Endodermal cell (in vitro differentiated cells): ENCODE data around the gene CACNA1H. TPM values are rescaled to one million over a fixed set of nuclear protein-coding genes. Genes with fewer than 3 reads are reported as not detected.

Experiments used
- DNase-seq: peaks from one replicate; pipeline ENCODE4 v3.0.0-alpha.2; 2017
- H3K27ac ChIP-seq: 2 replicates; pipeline ENCODE4 v1.5.1; 2013; ENCODE audit warnings: mild to moderate bottlenecking, low read depth, low read length, moderate library complexity
- H3K27me3 ChIP-seq: 2 replicates; pipeline ENCODE4 v1.6.1; 2013; ENCODE audit warnings: mild to moderate bottlenecking, low read length, moderate library complexity; ENCODE audit not compliant: insufficient read depth, control insufficient read depth, poor library complexity, severe bottlenecking
- H3K36me3 ChIP-seq: 2 replicates; pipeline ENCODE4 v1.7.0; 2013; ENCODE audit warnings: mild to moderate bottlenecking, low read length, moderate library complexity; ENCODE audit not compliant: control insufficient read depth, insufficient read depth
- H3K4me1 ChIP-seq: one replicate; pipeline ENCODE4 v1.7.0; 2013; ENCODE audit warnings: low read length; ENCODE audit not compliant: control insufficient read depth, insufficient read depth
- H3K4me3 ChIP-seq: 2 replicates; pipeline ENCODE4 v1.5.1; 2013; ENCODE audit warnings: mild to moderate bottlenecking, low read length, moderate library complexity
- H3K9ac ChIP-seq: 2 replicates; pipeline ENCODE4 v1.6.1; 2013; ENCODE audit warnings: mild to moderate bottlenecking, low read length, moderate library complexity; ENCODE audit not compliant: poor library complexity, severe bottlenecking; ENCODE audit errors: extremely low read depth
- H3K9me3 ChIP-seq: 2 replicates; pipeline ENCODE4 v1.6.1; 2013; ENCODE audit warnings: mild to moderate bottlenecking, low read length, moderate library complexity; ENCODE audit not compliant: control insufficient read depth
- H3K27ac Mint-ChIP-seq: 2 replicates; pipeline ENCODE4 v1.8.0; 2020; ENCODE audit warnings: mixed read lengths
- H3K27me3 Mint-ChIP-seq: 2 replicates; pipeline ENCODE4 v1.8.0; 2021; ENCODE audit warnings: mild to moderate bottlenecking, mixed read lengths; ENCODE audit not compliant: insufficient read depth
- H3K36me3 Mint-ChIP-seq: 2 replicates; pipeline ENCODE4 v1.8.0; 2020; ENCODE audit warnings: low read depth, mixed read lengths
- H3K4me1 Mint-ChIP-seq: 2 replicates; pipeline ENCODE4 v1.8.0; 2020; ENCODE audit warnings: mixed read lengths
- H3K4me3 Mint-ChIP-seq: 2 replicates; pipeline ENCODE4 v1.8.0; 2020; ENCODE audit warnings: mild to moderate bottlenecking, moderate library complexity, mixed read lengths
- H3K9me3 Mint-ChIP-seq: 2 replicates; pipeline ENCODE4 v1.8.0; 2020; ENCODE audit warnings: mild to moderate bottlenecking, mixed read lengths
- CTCF ChIP-seq: fragments of 200-600 bp; sonication (generic); conservative IDR thresholded peaks from 2 replicates; pipeline ENCODE4 v1.5.0; 2021; ENCODE audit warnings: antibody characterized with exemption, mild to moderate bottlenecking
- WGBS, 2 experiments: methylation state at CpG; one replicate each; pipeline versions ENCODE4 v1.1.5 to v1.1.7; 2013; ENCODE audit warnings: missing lambda C conversion rate in 2 of 2, mixed read lengths in 1 of 2; ENCODE audit not compliant: insufficient coverage in 1 of 2, insufficient read length in 1 of 2; 5-methylcytosine and 5-hydroxymethylcytosine counted together
- total RNA-seq, 2 donors: library from RNA; stranded (reverse); fragmentation: NEBNext Ultra II Directional in 1 of 2; extraction: Animal tissue kit (Norgen Biotek cat#: 25700) in 1 of 2; gene quantifications; 2 replicates in 1 of 2; 3 replicates in 1 of 2; pipeline ENCODE4 v1.2.1, GENCODE V29; 2021

The CACNA1H gene
- total RNA-seq, 2 donors from 2014 or later, result 31.6 to 45.0 TPM

- DNase-seq, result no peak
- Mint-ChIP-seq H3K4me3 (no peak overlapping the region), H3K36me3 (peaks cover 1% of the 10 kb centered on the region), H3K27me3 (peaks cover 8% of the 10 kb centered on the region), H3K27ac (no peak overlapping the region), H3K4me1 (no peaks in the 10 kb centered on the region), H3K9me3 (peaks cover 10% of the 10 kb centered on the region)
- Histone ChIP-seq H3K4me3 (no peak overlapping the region), H3K9me3 (no peaks in the 10 kb centered on the region), H3K9ac (no peak overlapping the region), H3K27ac (no peak overlapping the region), H3K36me3 (no peaks in the 10 kb centered on the region), H3K27me3 (no peaks in the 10 kb centered on the region), H3K4me1 (peaks cover 3% of the 10 kb centered on the region)
- no peak for TF ChIP-seq CTCF
- WGBS, 2 experiments, result 93 to 95% methylated on average over 3 to 5 of the region's 5 CpGs
Observed at GRCh38 chr16:1147027-1147426, 5.9 kb upstream of the CACNA1H start.

GRCh38 chr16:1149101-1149636, 3.7 kb upstream of the CACNA1H start:
- 90 to 91% methylated on average over 14 to 22 of the region's 22 CpGs for WGBS, 2 experiments
- H3K4me3 Mint-ChIP-seq, result no peak overlapping the region
- no peak for TF ChIP-seq CTCF

GRCh38 chr16:1150511-1150982, 2.4 kb upstream of the CACNA1H start:
- Mint-ChIP-seq H3K27me3 (peaks cover 3% of the 10 kb centered on the region), H3K27ac (no peak overlapping the region), H3K4me1 (peaks cover 3% of the 10 kb centered on the region), H3K36me3 (peaks cover 1% of the 10 kb centered on the region), H3K4me3 (no peak overlapping the region), H3K9me3 (peaks cover 10% of the 10 kb centered on the region)
- H3K36me3 ChIP-seq, result no peaks in the 10 kb centered on the region
- no peak overlapping the region for H3K4me3 ChIP-seq
- H3K4me1 ChIP-seq, result no peaks in the 10 kb centered on the region
- no peaks in the 10 kb centered on the region for H3K27me3 ChIP-seq
- 88 to 89% methylated on average over 14 to 21 of the region's 21 CpGs for WGBS, 2 experiments
- H3K9me3 ChIP-seq, result no peaks in the 10 kb centered on the region
- H3K9ac ChIP-seq, result no peak overlapping the region
- peak; percentile 66 for DNase-seq
- no peak for TF ChIP-seq CTCF
- no peak overlapping the region for H3K27ac ChIP-seq

More at GRCh38 chr16:1149101-1149636, 3.7 kb upstream of the CACNA1H start:
- H3K27ac Mint-ChIP-seq, result no peak overlapping the region
- Histone ChIP-seq H3K36me3 (no peaks in the 10 kb centered on the region), H3K9ac (no peak overlapping the region), H3K27me3 (no peaks in the 10 kb centered on the region), H3K27ac (no peak overlapping the region), H3K9me3 (no peaks in the 10 kb centered on the region), H3K4me1 (peaks cover 3% of the 10 kb centered on the region), H3K4me3 (no peak overlapping the region)
- no peak for DNase-seq
- peaks cover 3% of the 10 kb centered on the region for H3K27me3 Mint-ChIP-seq
- peaks cover 10% of the 10 kb centered on the region for H3K9me3 Mint-ChIP-seq
- H3K4me1 Mint-ChIP-seq, result no peaks in the 10 kb centered on the region
- H3K36me3 Mint-ChIP-seq, result peaks cover 1% of the 10 kb centered on the region
